H9 (cell line): Measurements from ENCODE around the gene ABCD3. TPM values are rescaled to one million over a fixed set of nuclear protein-coding genes. Genes with fewer than 3 reads are reported as not detected.
A peak's percentile ranks its signal among the peaks of the same experiment; 100 is the strongest.
"Not testable (repeated sequence)": the region's sequence is repeated elsewhere in the genome, so short reads cannot be mapped to it uniquely, and the experiment has no call there.

Experiments used
- DNase-seq: peaks from one replicate; pipeline ENCODE4 v3.0.0-alpha.2; 2017
- H2AFZ ChIP-seq: one replicate; pipeline ENCODE4 v1.6.1; 2013; ENCODE audit warnings: mild to moderate bottlenecking, low read length, control low read depth, moderate library complexity
- H2AK5ac ChIP-seq: 2 replicates; pipeline ENCODE4 v1.6.1; 2013; ENCODE audit warnings: low read length, control low read depth, mixed read lengths; ENCODE audit not compliant: insufficient read length
- H2BK120ac ChIP-seq: one replicate; pipeline ENCODE4 v1.6.1; 2013; ENCODE audit warnings: low read depth, mild to moderate bottlenecking, low read length, control low read depth, inconsistent platforms; ENCODE audit not compliant: poor library complexity, severe bottlenecking
- H2BK12ac ChIP-seq: 2 replicates; pipeline ENCODE4 v1.6.1; 2013; ENCODE audit warnings: low read length, control low read depth, mixed read lengths, low read depth; ENCODE audit not compliant: insufficient read length
- H2BK15ac ChIP-seq: 2 replicates; pipeline ENCODE4 v1.6.1; 2013; ENCODE audit warnings: low read depth, low read length, control low read depth
- H2BK20ac ChIP-seq: one replicate; pipeline ENCODE4 v1.6.1; 2013; ENCODE audit warnings: low read depth, mild to moderate bottlenecking, low read length, control low read depth, inconsistent platforms; ENCODE audit not compliant: poor library complexity, severe bottlenecking
- H2BK5ac ChIP-seq: 2 replicates; pipeline ENCODE4 v1.6.1; 2013; ENCODE audit warnings: low read length, control low read depth, mixed read lengths; ENCODE audit not compliant: insufficient read length
- H3K14ac ChIP-seq: 2 replicates; pipeline ENCODE4 v1.6.1; 2013; ENCODE audit warnings: low read length, control low read depth; ENCODE audit not compliant: insufficient read depth
- H3K18ac ChIP-seq: 2 replicates; pipeline ENCODE4 v1.6.1; 2013; ENCODE audit warnings: low read depth, mild to moderate bottlenecking, mixed read lengths, low read length, control low read depth; ENCODE audit not compliant: insufficient read length
- H3K23ac ChIP-seq: 2 replicates; pipeline ENCODE4 v1.6.1; 2013; ENCODE audit warnings: low read length, control low read depth, mixed read lengths, low read depth; ENCODE audit not compliant: insufficient read length
- H3K23me2 ChIP-seq: 2 replicates; pipeline ENCODE4 v1.6.1; 2013; ENCODE audit warnings: low read depth, mild to moderate bottlenecking, mixed read lengths, low read length, control low read depth; ENCODE audit not compliant: insufficient read length, poor library complexity, severe bottlenecking
- H3K27ac ChIP-seq: 2 replicates; pipeline ENCODE4 v1.5.1; 2013; ENCODE audit warnings: low read length, control low read depth, mixed read lengths, low read depth; ENCODE audit not compliant: insufficient read length
- H3K27me3 ChIP-seq: 2 replicates; pipeline ENCODE4 v1.6.1; 2013; ENCODE audit warnings: low read length, control low read depth, inconsistent platforms; ENCODE audit not compliant: insufficient read depth
- H3K4ac ChIP-seq: 2 replicates; pipeline ENCODE4 v1.6.1; 2013; ENCODE audit warnings: low read depth, mild to moderate bottlenecking, control low read depth, inconsistent platforms, low read length, moderate library complexity
- H3K4me1 ChIP-seq: 2 replicates; pipeline ENCODE4 v1.6.1; 2013; ENCODE audit warnings: low read length, control low read depth, inconsistent platforms; ENCODE audit not compliant: insufficient read depth
- H3K4me2 ChIP-seq: 2 replicates; pipeline ENCODE4 v1.6.1; 2013; ENCODE audit warnings: low read length, control low read depth, mixed read lengths; ENCODE audit not compliant: insufficient read length, insufficient read depth
- H3K56ac ChIP-seq: 2 replicates; pipeline ENCODE4 v1.6.1; 2013; ENCODE audit warnings: low read depth, mild to moderate bottlenecking, mixed read lengths, low read length, control low read depth; ENCODE audit not compliant: insufficient read length
- H3K79me1 ChIP-seq: 2 replicates; pipeline ENCODE4 v1.6.1; 2013; ENCODE audit warnings: low read depth, mild to moderate bottlenecking, moderate library complexity, low read length, control low read depth, inconsistent platforms; ENCODE audit not compliant: insufficient read depth, poor library complexity, severe bottlenecking
- H3K79me2 ChIP-seq: 2 replicates; pipeline ENCODE4 v1.6.1; 2013; ENCODE audit warnings: low read length, control low read depth, inconsistent platforms; ENCODE audit not compliant: insufficient read depth
- H3K9ac ChIP-seq: 2 replicates; pipeline ENCODE4 v1.6.1; 2013; ENCODE audit warnings: low read length, control low read depth, mixed read lengths; ENCODE audit not compliant: insufficient read length; ENCODE audit errors: extremely low read depth
- H3K9me3 ChIP-seq: one replicate; pipeline ENCODE4 v1.6.1; 2013; ENCODE audit warnings: low read depth, low read length, inconsistent platforms; ENCODE audit not compliant: control insufficient read depth
- H3T11ph ChIP-seq: one replicate; pipeline ENCODE4 v1.6.1; 2013; ENCODE audit warnings: mild to moderate bottlenecking, low read length, control low read depth, inconsistent platforms
- H4K20me1 ChIP-seq: one replicate; pipeline ENCODE4 v1.6.1; 2013; ENCODE audit not compliant: control insufficient read depth, insufficient read length, insufficient read depth
- H4K5ac ChIP-seq: 2 replicates; pipeline ENCODE4 v1.6.1; 2013; ENCODE audit warnings: low read depth, mild to moderate bottlenecking, mixed read lengths, low read length, control low read depth; ENCODE audit not compliant: insufficient read length
- H4K8ac ChIP-seq: replicated peaks from 2 replicates; pipeline ENCODE4 v1.6.1; 2013; ENCODE audit warnings: low read length, control low read depth, mixed read lengths, low read depth; ENCODE audit not compliant: insufficient read length
- H4K91ac ChIP-seq: 2 replicates; pipeline ENCODE4 v1.6.1; 2013; ENCODE audit warnings: low read depth, mild to moderate bottlenecking, moderate library complexity, mixed read lengths, low read length, control low read depth; ENCODE audit not compliant: insufficient read length
- H3K27ac Mint-ChIP-seq, 3 experiments: 2 replicates in 2 of 3; 3 replicates in 1 of 3; pipeline ENCODE4 v1.8.0; 2020 to 2021; ENCODE audit warnings: mixed read lengths in 3 of 3, mild to moderate bottlenecking in 1 of 3, moderate library complexity in 1 of 3
- H3K27me3 Mint-ChIP-seq: 2 replicates; pipeline ENCODE4 v1.8.0; 2021; ENCODE audit warnings: low read depth, mild to moderate bottlenecking, moderate library complexity, mixed read lengths
- H3K36me3 Mint-ChIP-seq, 3 experiments: 2 replicates in 2 of 3; 3 replicates in 1 of 3; pipeline ENCODE4 v1.8.0; 2020 to 2021; ENCODE audit warnings: low read depth in 3 of 3, mixed read lengths in 3 of 3; ENCODE audit not compliant: insufficient read depth in 1 of 3
- H3K4me1 Mint-ChIP-seq, 2 experiments: 2 replicates each; pipeline ENCODE4 v1.8.0; 2020; ENCODE audit warnings: mixed read lengths in 2 of 2
- H3K4me3 Mint-ChIP-seq, 2 experiments: 2 replicates in 1 of 2; 3 replicates in 1 of 2; pipeline ENCODE4 v1.8.0; 2020 to 2021; ENCODE audit warnings: mild to moderate bottlenecking in 2 of 2, mixed read lengths in 2 of 2, moderate library complexity in 1 of 2
- H3K9me3 Mint-ChIP-seq, 2 experiments: 2 replicates in 1 of 2; 3 replicates in 1 of 2; pipeline ENCODE4 v1.8.0; 2020; ENCODE audit warnings: mild to moderate bottlenecking in 2 of 2, mixed read lengths in 2 of 2, moderate library complexity in 1 of 2
- CTCF ChIP-seq: fragments of 200-600 bp; sonication (generic); conservative IDR thresholded peaks from 3 replicates; pipeline ENCODE4 v1.8.0; 2021; ENCODE audit warnings: antibody characterized with exemption, mild to moderate bottlenecking
- WGBS: extraction: QIAGEN DNeasy Blood & Tissue Kit; methylation state at CpG from one replicate; pipeline ENCODE4 v1.1.7; 2013; ENCODE audit warnings: missing lambda C conversion rate, low lambda C conversion rate, mixed read lengths; ENCODE audit not compliant: insufficient read length; ENCODE audit errors: extremely low coverage; 5-methylcytosine and 5-hydroxymethylcytosine counted together
- total RNA-seq: library from RNA; stranded (reverse); gene quantifications from 2 replicates; pipeline ENCODE4 v1.2.1, GENCODE V29; 2021

ABCD3 gene
- total RNA-seq, 1 experiment from 2014 or later: 32.0 TPM

DNA sequence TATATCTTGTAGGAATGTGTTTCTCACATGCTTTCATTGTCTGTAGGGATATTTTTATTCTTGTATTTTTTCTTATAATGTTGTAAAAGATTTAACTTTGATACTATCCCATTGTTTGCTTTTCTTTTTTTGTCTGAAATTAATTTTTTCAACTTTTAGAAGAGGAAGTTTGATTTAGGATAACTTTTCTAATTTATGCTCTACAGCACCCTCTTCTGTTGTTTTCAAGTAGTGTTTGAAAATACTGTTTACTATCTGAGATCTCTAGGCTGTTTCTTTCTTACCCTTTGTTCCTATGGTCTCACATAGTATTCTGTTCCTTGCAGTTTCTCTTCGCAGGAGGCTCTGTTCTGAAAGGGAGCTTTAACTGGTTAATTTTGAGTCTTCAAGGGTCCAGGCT is 21.9 kb downstream of the ABCD3 start:
- H3K9me3 ChIP-seq: peaks cover 3% of the 10 kb centered on the region
- H3K27ac Mint-ChIP-seq: no peak overlapping the region
- no peak overlapping the region for H2BK12ac ChIP-seq
- no peak overlapping the region for H3K4ac ChIP-seq
- H2BK15ac ChIP-seq: no peak overlapping the region
- H3T11ph ChIP-seq: no peak overlapping the region
- DNase-seq: no peak
- no peak overlapping the region for H3K4me2 ChIP-seq
- no peak overlapping the region for H3K9ac ChIP-seq
- peaks cover 0 to 7% of the 10 kb centered on the region in 2 experiments; a peak in 3 of 4 replicates for H3K4me1 Mint-ChIP-seq
- H3K27ac ChIP-seq: no peak overlapping the region
- peaks cover 3% of the 10 kb centered on the region; the same call in 1 of the 2 replicates for H3K79me2 ChIP-seq
- no peak overlapping the region for H4K8ac ChIP-seq
- no peaks in the 10 kb centered on the region for H3K27me3 ChIP-seq
- no CpG with 5 or more reads among the region's 1 CpG for WGBS
- H3K23me2 ChIP-seq: no peaks in the 10 kb centered on the region
- peaks cover 26 to 61% (median 27%) of the 10 kb centered on the region in 3 experiments for H3K36me3 Mint-ChIP-seq
- no peak overlapping the region for H3K56ac ChIP-seq
- H4K5ac ChIP-seq: no peak overlapping the region
- no peak overlapping the region for H2BK20ac ChIP-seq
- H3K4me3 Mint-ChIP-seq: no peak overlapping the region
- H2BK5ac ChIP-seq: no peak overlapping the region
- no peaks in the 10 kb centered on the region for H4K20me1 ChIP-seq
- no peak overlapping the region for H2AK5ac ChIP-seq
- H3K18ac ChIP-seq: no peak overlapping the region
- H3K23ac ChIP-seq: no peak overlapping the region
- H3K14ac ChIP-seq: no peak overlapping the region
- peaks cover 49 to 54% of the 10 kb centered on the region in 2 experiments for H3K9me3 Mint-ChIP-seq
- H3K4me1 ChIP-seq: no peaks in the 10 kb centered on the region
- no peak overlapping the region for H4K91ac ChIP-seq
- H2AFZ ChIP-seq: no peak overlapping the region
- H3K79me1 ChIP-seq: no peaks in the 10 kb centered on the region
- H3K27me3 Mint-ChIP-seq: peaks cover 4% of the 10 kb centered on the region; the same call in 1 of the 2 replicates
- H2BK120ac ChIP-seq: no peak overlapping the region
- TF ChIP-seq CTCF: peak; percentile 56

DNA sequence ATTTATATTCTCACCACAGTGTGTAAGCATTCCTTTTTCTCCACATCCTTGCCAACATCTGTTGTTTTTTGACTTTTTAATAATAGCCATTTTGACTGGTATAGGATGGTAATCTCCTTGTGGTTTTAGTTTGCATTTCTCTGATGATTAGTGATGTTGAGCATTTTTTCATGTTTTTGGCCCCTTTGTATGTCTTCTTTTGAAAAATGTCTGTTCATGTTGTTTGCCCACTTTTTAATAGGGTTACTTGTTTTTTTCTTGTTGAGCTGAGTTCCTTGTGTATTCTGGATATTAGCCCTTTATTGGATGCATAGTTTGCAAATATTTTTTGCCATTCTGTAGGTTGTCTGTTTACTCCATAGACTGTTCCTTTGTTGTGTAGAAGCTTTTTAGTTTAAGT is 24.9 kb downstream of the ABCD3 start:
- not testable (repeated sequence) for H3K79me2 ChIP-seq, H3K4me3 Mint-ChIP-seq, H3K4ac ChIP-seq, H3K18ac ChIP-seq, H3K27ac Mint-ChIP-seq, H3K9ac ChIP-seq, H2BK5ac ChIP-seq, H4K91ac ChIP-seq, H3T11ph ChIP-seq, H3K27me3 ChIP-seq, H4K8ac ChIP-seq, H2BK15ac ChIP-seq, H4K20me1 ChIP-seq, H3K23ac ChIP-seq, H3K27ac ChIP-seq, DNase-seq, H3K79me1 ChIP-seq, H4K5ac ChIP-seq, H3K9me3 ChIP-seq, H3K14ac ChIP-seq, H3K4me2 ChIP-seq, H2BK20ac ChIP-seq, H2BK12ac ChIP-seq, H3K23me2 ChIP-seq, H2AK5ac ChIP-seq, H3K56ac ChIP-seq, H2BK120ac ChIP-seq, H3K4me1 ChIP-seq, H3K27me3 Mint-ChIP-seq, H2AFZ ChIP-seq
- H3K36me3 Mint-ChIP-seq: peaks cover 36 to 70% (median 48%) of the 10 kb centered on the region in 3 experiments
- peaks cover 54 to 72% of the 10 kb centered on the region in 2 experiments for H3K9me3 Mint-ChIP-seq
- H3K4me1 Mint-ChIP-seq: peaks cover 8 to 15% of the 10 kb centered on the region in 2 experiments
